ENCODE results near the gene TAF4. TPM values are rescaled to one million over a fixed set of nuclear protein-coding genes. Genes with fewer than 3 reads are reported as not detected.

TAF4 gene
- total and polyA plus RNA-seq, 2 of the 13 experiments (the other 11 are each of a cell fraction or from before 2014, with no cell fraction given), result 5.9 to 12.0 TPM

- peak; percentile 88; the same call in 1 of the 2 replicates for TF ChIP-seq NFE2L1 (CRISPR knock-in tag; IDR thresholded peaks at IDR 0.05; ENCODE audit: borderline replicate concordance)
- peak; percentile 86; the same call in 1 of the 2 replicates for TF ChIP-seq TFAP4 (IDR thresholded peaks at IDR 0.05; ENCODE audit: borderline replicate concordance, low read depth)
- TF ChIP-seq ZSCAN5A (CRISPR knock-in tag; IDR thresholded peaks at IDR 0.05; ENCODE audit: borderline replicate concordance), result 0 out of 2 replicates have a peak, but pooled peaks have one; percentile 71
- TF ChIP-seq ZNF275 (CRISPR knock-in tag; IDR thresholded peaks at IDR 0.05; ENCODE audit: borderline replicate concordance), result 0 out of 2 replicates have a peak, but pooled peaks have one; percentile 82
- peak; percentile 78; the same call in 1 of the 2 replicates for TF ChIP-seq KLF13 (CRISPR knock-in tag; IDR thresholded peaks at IDR 0.05)
- TF ChIP-seq ZNF124 (CRISPR knock-in tag; IDR thresholded peaks at IDR 0.05), result peak; percentile 89; the same call in 1 of the 2 replicates
- 0 out of 2 replicates have a peak, but pooled peaks have one; percentile 41 for TF ChIP-seq NFYC (CRISPR knock-in tag; IDR thresholded peaks at IDR 0.05)
- peak; percentile 65; the same call in 1 of the 2 replicates for TF ChIP-seq ZNF710 (CRISPR knock-in tag; IDR thresholded peaks at IDR 0.05; ENCODE audit: borderline replicate concordance)
- TF ChIP-seq ZFAT (CRISPR knock-in tag; conservative IDR thresholded peaks at IDR 0.05), result peak; percentile 81
- TF ChIP-seq PAWR (CRISPR knock-in tag; IDR thresholded peaks at IDR 0.05; ENCODE audit: borderline replicate concordance), result peak; percentile 95
- TF ChIP-seq ZNF512B (CRISPR knock-in tag; IDR thresholded peaks at IDR 0.05; ENCODE audit: borderline replicate concordance), result peak; percentile 88; the same call in 1 of the 2 replicates
- 0 out of 2 replicates have a peak, but pooled peaks have one; percentile 22 for TF ChIP-seq CHD2 (IDR thresholded peaks at IDR 0.05; ENCODE audit: low read depth, low read length)
- peak; percentile 90; the same call in 1 of the 2 replicates for TF ChIP-seq FOXM1 (CRISPR knock-in tag; IDR thresholded peaks at IDR 0.05)
- TF ChIP-seq ZFX (CRISPR knock-in tag; IDR thresholded peaks at IDR 0.05; ENCODE audit: low read depth), result peak; percentile 64
- TF ChIP-seq ZFY (CRISPR knock-in tag; IDR thresholded peaks at IDR 0.05), result peak; percentile 54; the same call in 1 of the 2 replicates
- peak; percentile 99 for TF ChIP-seq KLF11 (CRISPR knock-in tag; IDR thresholded peaks at IDR 0.05)
- TF ChIP-seq XRCC5 (optimal IDR thresholded peaks at IDR 0.05; ENCODE audit: low read length), result peak; percentile 70
- peak; percentile 61; the same call in 1 of the 2 replicates for TF ChIP-seq GATAD2A (CRISPR knock-in tag; IDR thresholded peaks at IDR 0.05)
- peak; percentile 88 for TF ChIP-seq MTF1 (CRISPR knock-in tag; IDR thresholded peaks at IDR 0.05)
Observed at GRCh38 chr20:61951695-61952533, 113.8 kb downstream of the TAF4 start (continued).

Measured in HepG2 (cell line).